AML-193 (cell line): Measurements from ENCODE around the gene FOXA3.
A peak's percentile ranks its signal among the peaks of the same experiment; 100 is the strongest.

Experiments used
- DNase-seq, 2 experiments: peaks; one replicate each; lab custom pipeline; 2025; lab: John Stamatoyannopoulos, UW

The FOXA3 gene

DNA sequence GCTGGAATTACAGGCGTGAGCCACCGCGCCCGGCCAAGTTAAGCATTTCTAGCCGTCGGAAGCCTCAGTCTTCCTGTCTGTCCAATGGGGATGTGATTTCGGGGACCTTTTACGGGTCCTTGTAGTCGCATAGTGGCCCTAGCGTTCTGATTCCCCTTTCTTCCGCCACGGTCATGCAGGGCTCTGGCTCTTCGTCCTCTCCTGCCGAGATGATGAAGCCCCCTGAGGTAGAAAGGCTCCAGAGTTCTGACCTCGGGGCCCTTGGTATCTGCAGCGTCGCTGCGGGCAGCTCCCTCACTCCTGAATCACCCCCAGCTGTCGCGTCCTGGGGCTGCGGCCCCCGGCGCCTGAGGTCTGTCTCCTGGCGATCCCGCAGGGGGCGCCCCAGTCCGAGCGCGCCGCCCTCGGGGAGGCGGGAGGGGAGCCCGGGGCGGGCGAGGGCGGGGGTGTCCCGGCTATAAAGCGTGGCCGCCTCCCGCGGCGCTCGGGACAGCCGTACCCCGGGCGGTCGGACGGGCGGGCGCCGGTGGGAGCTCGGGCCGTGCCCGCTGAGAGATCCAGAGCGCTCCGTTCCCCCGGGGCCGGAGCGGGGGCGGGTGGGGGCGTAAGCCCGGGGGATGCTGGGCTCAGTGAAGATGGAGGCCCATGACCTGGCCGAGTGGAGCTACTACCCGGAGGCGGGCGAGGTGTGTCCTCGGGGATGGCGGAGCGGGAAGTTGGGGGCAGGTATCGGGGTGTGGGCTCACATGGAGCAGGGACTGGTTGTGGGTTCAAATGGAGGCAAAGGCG is at the start of gene FOXA3:
TSS of gene FOXA3 (plus strand) at position 487 of the 789 bp plus-strand sequence. CDS start at position 618, 131 bp downstream.
- DNase-seq: no peak

DNA sequence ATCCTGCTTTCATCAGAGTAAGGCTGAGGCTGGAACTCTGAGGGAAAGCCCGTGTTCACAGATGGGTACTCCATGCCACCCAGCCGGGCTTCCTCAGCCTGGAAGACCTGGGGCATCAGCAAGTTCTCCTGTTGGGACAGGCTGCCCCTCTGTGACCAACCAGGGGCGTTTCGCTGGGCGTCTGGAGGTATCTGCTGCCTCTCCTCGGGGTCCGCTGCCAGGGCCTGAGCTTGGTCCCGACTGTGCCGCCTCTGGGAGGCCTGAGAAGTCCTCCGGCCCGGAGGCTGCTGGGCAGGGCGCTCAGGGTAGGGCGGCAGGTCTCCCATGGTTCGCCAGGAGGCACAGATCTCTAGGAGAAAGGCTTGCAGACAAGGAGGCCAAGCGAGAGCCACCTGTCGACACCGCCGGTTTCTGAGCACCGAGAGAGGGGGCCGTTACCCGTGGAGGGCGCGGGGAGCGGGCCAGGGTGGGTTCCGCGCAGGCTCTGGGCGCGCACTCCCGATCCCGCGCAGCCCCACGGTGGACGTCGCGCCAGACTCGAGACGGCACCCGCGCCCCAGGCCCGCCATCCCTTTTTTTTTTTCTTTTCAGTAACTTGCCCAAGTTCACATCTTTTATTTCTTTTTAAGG is 49.2 kb upstream of the FOXA3 start, which contains the start of gene RSPH6A:
TSS of gene RSPH6A (minus strand) at position 458 of the 630 bp plus-strand sequence. CDS start at position 326, 132 bp downstream.
- DNase-seq: no peak

DNA sequence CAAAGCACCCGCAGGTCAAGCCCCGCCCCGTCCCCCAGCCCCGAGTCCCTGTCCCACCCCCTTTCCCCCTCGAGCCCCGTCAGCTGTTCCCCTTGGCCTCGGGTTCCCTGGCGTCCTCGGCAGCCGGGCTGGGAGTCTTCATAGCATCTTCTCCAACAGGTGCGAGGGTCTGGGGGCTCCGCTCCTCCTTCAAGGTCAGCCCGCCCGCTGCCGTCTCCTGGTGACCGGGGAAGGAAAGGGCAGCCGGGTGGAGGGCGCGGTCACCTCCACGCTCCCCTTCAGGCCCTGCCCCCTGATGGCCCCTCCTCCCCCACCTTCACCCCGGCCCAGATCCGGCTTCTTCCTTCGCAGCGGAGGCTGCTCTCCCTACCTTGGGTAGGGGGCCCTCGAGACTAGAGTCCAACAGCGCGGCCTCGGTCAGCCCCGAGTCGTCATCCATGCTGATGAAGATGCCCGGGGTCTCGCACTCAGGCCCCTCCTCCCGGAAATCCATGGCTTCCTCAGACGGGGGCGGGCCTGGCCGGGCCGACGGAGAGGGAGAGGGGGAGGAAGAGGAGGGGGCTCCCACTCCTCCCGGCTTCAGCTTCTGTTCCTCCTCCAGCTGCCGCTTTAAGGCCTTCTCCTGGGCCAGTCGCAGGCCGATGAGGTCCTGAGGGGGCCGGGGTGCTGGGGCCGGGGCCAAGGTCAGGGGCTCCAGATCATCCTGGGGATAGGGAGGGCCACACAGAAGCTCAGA is 48.5 kb upstream of the FOXA3 start:
- DNase-seq: no peak

DNA sequence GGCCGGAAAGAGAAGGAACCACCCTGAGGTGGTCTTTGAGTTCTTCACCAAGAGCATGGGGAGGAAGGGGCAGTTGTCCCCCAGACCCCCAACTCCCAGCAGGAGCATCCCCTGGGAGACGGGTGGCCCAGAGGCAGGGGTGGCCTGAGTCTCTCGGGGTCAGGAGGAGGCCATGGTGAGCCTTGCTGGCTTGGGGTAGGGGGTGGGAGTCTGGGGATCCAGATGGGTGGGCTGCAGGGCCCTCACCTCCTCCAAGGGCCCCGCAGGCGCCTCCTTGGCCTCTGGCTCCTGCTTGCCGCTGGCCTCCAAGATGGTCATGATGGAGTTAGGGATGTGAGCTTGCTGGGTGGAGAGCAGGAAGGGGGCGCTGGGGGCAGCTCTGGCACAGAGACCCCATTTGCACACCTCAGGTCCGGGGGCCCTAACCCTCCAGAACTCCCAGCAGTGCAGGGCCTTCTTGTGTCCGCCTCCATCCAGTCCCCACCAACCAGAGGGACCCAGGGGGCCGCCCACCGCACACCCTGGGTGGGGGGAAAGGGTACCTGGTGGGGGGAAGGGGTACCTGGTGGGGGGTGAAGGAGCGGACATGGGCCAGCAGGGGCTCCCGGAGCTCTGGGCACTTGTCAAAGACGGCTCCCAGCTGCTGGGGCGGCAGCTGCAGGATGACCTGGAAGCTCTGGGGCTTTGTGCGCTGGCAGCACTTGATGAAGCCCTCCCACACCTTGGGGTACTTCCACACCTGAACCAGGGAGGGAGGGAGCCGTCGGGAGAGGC is 47.7 kb upstream of the FOXA3 start:
- no peak for DNase-seq

DNA sequence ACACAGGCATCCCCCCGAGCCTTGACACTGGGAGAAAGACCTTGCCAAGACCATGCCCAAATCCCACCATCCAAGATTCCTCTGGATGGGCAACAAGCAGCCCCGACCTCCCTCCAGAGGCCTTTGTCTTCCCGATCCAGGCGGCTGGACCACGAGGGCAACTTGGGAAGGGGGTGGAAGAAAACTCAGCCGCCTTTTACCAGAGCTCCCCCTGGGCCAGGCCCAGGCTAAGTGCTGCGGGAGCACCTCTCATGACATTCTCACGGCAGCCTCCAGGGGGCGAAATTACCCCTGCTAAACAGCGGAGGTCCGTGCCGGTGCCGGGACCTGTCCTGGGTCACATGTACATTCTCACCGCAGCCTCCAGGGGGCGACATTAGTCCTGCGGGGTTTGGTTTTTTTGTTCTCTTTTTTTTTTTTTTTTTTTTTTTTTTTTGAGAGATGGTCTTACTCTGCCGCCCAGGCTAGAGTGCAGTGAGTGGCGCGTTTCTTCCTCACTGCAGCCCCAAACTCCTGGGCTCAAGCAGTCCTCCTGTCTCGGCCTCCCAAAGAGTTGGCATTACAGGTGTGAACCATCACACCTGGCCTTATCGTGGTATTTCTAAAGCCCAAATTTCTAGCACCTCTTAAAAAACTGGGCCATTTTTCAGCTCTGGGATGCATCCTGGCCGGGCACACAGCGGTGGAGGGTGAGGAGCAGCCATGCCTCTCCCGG is 47.0 kb upstream of the FOXA3 start:
- peak; percentile 84 to 86 for DNase-seq

DNA sequence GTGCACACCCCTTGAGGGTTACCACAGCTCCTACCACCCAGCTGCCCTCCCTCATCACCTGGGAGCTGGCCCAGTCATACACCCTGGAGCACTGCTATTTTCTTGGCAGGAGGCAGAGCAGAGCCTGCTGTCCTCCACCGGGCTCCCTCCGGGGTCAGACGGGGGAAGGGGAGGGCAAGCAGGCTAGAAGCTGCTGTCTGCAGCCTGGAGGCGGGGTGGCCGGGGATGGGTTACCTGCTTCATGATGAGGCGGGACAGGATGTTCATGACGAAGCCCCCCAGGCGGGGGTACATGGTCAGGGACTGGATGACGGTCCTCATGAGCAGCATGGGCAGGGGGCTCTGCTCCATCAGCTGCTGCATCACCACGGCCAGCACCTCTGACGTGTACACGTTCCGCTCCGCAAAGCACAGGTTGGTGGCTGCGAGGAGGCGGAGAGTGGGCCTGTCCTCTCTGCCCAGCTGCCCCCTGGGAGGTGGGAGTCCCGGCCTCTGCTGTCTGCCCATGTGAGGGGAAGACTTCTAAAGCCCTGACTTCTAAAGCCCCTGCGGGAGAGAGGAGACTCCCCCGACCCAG is 46.3 kb upstream of the FOXA3 start:
- no peak for DNase-seq

DNA sequence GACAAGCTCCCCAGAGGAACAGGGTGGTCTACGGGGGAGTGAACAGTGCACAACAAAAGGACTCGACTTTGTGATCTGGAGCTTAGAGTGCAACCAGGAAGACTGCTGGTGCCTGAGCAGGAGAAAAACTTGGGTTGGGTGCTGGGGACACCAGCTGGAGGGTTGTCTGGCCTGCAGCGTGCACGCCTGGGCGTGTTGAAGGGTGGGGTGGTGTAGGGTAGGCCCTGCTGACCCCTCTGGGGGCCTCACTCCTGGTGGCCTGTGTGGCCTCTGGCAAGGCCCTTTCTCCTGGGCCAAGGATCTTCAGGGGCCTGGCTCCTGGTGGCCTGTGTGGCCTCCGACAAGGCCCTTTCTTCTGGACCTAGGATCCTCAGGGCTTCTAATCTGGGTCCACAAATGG is 44.4 kb upstream of the FOXA3 start:
- no peak for DNase-seq

DNA sequence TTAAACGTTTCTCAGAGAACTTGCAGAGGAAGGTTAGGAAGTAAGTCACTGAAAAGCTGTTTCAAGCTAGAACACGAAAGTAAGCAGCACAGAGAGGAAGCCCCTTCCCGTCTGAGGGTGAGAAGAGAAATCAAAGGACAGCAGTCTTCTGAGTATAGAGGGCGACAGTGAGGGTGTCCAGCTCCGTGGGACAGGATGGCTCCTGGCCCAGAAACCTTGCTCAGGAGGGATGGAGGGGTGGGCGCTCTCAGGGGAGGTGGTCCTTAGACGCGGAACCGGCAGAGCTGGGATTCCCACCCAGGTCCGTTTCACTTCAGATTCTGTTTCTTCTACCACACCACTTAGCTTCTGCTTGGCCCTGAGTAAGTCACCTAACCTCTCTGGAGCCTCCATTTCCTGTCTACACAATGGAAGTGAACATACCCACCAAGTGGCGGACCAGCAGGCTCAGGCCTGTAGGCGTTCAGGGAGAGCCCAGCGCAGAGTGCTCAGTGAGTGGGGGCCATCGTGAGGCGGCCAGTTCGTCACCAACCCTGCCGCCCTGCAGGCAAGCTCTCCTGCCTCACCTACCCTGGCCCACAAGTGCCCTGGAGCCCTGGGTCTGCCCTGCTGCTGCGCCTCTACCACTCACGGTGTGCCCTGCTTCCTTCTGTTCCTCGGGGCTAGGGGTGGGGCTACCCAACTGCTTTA is 43.6 kb upstream of the FOXA3 start:
- no peak for DNase-seq

DNA sequence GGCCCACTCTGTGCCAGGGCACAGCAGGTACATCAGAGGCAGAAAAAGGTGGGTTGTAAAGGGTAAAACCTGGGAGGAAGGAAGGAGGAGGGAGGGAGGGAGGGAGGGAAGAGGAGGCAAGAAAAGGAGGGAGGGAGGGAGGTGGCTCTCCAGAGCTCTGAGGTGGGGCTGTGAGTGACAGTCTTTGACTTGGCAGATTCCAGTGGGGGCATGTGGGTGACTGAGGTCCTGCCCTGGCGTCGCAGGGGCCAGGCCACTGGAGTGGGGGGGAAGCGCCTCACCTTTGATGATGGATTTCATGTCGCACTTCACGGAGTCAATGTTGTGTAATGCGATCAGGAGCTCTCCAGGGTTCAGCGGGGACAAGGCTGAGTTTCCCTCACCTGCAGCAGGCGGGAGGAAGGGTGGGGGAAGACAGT is 43.0 kb upstream of the FOXA3 start:
- DNase-seq: no peak

DNA sequence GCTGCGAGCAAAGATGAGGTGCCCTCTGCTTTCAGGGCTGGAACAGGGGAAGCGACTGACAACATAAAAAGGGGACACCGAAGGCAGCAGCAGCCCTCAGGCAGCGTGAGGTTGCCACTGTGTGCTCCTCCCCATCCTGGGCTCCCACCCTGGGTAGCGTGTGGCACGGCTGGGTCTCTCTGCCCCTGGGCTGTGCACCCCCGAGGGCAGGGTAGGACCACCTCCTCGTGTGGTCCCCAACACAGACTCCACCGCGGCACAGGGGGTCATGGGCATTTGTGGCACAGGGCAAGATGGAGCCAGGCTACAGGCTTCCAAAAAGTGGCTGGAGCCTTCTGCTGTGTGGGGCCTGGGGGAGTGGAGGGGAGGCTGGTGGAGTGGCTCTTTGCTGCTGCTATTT is 42.6 kb upstream of the FOXA3 start:
- DNase-seq: no peak

DNA sequence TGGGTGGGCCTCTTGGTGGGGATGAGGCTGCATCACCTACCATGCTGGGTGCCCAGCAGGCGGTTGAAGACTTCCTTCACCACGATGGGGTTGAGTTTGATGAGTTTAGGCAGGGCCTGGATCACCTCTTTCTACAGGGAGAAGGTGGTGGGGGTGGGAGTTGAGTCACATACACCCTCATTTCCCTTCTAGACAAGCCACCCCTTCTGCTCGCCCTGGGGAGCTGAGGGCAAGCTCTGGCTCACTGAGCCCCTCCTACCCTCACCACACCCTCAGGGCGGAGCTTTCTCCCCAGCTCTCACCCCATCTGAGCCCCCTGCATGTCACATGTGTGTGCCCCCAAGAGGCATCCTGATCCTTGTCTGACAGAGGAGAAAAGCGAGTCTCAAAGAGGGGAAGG is 41.4 kb upstream of the FOXA3 start:
- DNase-seq: no peak

DNA sequence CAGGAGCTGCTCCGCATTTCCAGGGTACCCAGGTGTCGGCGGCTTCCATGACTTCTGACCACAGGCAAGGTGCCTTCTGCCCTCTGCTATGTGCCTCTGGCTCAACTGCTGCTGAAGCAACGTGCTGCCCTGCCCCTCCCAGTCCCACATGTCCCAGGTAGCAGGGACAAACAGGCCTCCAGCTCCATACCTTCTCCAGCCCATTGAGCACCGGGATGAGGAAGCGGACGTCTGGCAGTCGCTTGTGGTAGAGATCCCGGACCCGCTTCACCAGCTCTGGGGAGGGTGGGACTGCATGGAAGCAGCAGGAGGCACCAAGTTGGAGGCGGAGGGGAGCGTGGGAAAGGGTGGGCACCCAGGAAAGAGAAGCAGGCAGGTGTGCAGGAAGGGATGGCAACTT is 40.9 kb upstream of the FOXA3 start:
- no peak for DNase-seq

DNA sequence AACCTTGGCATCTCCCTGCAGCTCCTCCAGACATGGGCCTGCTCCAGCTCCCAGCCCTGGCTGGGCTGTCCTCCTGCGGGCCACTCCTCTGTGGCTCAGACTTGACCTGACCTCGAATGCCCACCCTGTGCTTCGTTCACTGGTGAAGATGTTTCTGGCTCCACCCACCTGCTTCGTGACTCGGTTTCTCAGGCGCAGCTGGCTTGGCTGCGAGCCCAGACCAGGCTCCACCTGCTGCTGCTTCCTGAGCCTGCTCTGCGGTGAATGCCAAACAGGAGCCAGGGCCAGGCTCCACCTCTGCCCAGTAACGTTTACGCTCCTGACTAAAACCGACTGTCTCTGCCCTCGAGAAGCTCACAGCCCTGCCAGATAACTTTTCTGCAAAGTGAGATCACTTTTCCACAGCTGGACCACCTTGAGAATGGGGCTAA is 40.1 kb upstream of the FOXA3 start:
- no peak for DNase-seq

DNA sequence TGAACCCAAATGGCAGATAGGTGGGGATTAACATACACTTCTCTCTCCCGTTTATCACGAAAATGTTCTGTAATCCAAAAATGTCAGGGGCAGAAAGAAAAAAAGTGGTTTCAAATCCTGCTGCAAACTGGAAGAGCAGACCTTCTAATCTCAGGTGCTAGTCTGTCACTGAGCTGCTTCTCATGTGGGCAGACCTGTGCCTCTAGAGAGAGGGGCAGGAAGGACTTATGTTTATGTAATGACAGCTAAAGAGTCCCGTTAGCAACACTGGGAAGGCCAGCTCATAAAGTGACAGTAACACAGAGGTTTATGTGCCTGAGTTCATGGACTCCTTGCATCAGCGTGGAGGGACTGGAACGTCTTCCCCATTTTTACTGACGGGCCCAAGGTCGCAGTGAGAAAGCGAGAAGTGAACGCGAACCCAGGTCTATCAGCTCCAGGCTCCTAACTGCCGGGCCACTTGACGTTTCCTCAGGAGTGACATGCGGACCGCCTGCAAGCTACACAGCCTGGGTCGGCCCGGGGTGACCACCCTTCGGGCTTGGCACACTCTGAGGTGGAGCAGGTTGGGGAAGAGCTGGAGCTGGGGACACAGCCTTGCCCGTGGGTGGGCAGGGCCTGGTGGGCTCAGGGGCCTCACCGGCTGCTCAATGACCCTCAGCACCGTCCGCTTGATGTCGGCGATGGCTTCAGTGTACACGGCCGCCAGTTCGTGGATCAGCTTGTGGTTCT is 39.4 kb upstream of the FOXA3 start:
- DNase-seq: no peak

DNA sequence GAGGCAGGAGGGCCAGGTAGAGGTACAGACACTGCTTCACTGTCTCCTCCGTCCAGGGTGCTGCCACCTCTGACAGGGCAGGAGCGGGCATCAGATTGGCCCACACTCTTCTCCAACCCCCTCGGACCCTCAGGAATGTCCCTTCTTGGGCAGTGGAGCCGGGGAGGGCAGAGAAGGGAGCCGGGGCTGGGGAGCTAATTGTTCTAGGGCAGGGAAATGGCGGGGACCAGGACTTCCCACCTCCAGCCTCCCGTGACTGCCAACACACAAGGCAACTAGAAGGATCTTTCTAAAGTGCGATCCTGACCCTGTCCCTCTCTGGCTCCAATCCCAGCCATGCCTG is 38.9 kb upstream of the FOXA3 start:
- DNase-seq: no peak

DNA sequence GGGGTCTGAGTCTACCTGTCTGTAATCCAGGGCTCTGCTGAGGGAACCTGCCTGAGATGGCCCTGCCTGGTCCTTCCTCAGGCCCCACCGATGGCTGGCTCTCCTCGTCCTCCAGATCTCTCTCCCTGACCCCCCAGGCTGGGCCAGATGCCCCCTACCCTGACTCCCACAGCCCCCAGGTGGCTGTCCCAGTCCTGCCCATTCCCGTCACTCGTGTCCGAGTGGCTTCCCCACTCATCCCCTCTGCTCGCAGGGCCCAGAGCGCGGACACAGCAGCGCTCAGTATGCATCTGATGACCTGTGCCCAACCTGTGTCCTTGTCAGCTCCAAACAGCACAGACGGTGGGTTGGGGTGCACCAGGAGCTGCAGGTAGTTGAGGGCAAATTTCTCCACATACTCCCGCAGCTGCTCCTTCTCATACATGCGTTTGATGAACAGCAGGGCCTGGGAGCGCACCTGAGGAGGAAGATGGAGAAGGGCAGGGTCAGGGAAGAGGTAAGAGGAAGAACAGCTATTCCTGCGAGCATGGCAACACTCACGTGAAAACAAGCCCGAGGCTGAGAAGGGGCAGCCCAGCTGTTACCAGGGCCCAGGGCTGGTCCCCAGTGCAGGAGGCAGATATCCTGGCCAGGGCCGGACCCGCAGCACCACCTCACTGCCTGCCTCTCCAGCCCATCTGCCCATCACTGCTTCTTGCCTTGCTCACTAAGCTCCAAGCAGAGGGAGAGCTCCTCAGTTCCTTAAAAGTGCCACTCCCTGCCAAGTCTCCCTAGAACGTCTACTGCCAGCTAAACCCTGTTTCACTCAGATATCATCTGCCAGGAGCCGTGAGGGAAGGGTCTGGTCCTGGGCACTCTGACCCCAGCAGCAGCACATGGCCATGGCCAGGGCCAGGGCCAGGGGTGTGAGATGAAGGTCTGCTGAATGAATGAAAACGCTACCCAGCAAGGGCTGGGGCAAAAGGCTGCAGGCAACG is 37.9 kb upstream of the FOXA3 start:
- no peak for DNase-seq

DNA sequence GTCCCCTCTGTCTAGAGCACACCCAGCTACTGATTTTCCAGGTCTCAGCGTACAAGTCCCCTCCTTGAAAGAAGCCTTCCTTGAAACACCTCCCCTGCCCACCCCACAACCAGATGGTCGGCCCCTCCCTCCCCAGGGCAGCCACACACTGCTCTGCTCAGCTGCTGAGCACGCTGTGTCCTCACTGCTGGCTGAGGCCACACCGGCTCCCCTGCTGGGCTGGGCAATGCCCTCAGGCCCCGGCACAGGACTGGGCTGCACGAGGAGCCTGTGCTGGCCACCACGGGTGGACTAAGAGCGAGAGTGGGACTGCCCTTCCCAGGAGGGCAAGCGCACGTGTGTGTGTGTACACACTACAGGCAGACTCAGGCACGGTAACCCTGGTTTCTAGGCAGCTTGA is 37.2 kb upstream of the FOXA3 start:
- no peak for DNase-seq

DNA sequence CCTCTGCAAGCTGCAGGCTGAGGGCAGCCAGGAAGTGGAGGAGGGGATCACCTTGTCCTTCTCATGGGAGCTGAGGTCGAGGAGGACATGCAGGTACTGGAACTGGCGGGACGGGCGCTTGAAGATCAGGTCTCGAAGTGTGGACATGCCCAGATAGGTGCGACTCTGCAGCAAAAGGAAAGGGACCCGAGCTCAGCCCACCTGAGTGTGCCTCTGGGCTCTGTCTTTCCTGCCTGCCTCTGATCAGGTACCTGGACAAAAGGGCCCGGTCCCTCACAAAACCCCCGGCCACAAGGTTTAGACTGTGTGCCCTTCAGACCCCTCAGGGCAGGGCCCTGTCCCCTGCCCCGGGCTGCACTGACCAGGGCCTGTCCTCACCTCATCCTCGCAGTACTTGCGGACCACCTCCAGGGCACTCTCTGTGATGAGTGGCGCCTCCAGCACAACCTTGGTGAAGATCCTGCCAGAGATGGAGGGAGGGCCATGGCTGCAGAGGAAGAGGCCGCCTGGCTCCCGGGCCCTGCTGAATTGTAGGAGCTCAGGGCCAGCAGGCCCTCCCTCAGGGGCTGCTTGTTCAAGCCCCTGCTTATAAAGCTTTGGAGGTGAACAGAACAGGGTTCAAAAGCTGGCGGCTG is 36.5 kb upstream of the FOXA3 start:
- DNase-seq: no peak
